Measurements from ENCODE around the gene HS6ST2. TPM values are rescaled to one million over a fixed set of nuclear protein-coding genes. Genes with fewer than 3 reads are reported as not detected.

HS6ST2 gene
- total RNA-seq, 2 experiments from 2014 or later = 0.62 to 0.76 TPM

GRCh38 chrX:132594129-132594528 is 364.3 kb downstream of the HS6ST2 start:
- H3K27me3 Mint-ChIP-seq = no peaks in the 10 kb centered on the region
- H3K36me3 Mint-ChIP-seq (ENCODE audit: low read depth) = no peaks in the 10 kb centered on the region
- H3K4me3 Mint-ChIP-seq = no peak overlapping the region
- ChIA-PET POLR2A (no interaction called here), CTCF (no interaction called here)
- H3K27ac Mint-ChIP-seq = no peak overlapping the region
- H3K9me3 Mint-ChIP-seq (ENCODE audit: low read depth) = no peaks in the 10 kb centered on the region
- DNase-seq (no peak), ATAC-seq (no peak)
- H3K4me1 Mint-ChIP-seq = no peaks in the 10 kb centered on the region
- intact Hi-C loops (cut with DNase I, micrococcal nuclease) = loop anchor here in 1 of 2 experiments (5.0 kb wide), 1 partner anchor 302 kb away; no protein-coding TSS in a partner anchor

- ATAC-seq = no peak
- CTCF ChIA-PET = interaction anchor here (0.6 kb wide), 1 partner anchor 15 kb away, joined by 3 read pairs; no protein-coding TSS in a partner anchor
- intact Hi-C loops (cut with DNase I, micrococcal nuclease) = loop anchor here in 1 of 2 experiments (5.0 kb wide), 1 partner anchor 301 kb away; no protein-coding TSS in a partner anchor
Observed at GRCh38 chrX:132592880-132593279, 365.5 kb downstream of the HS6ST2 start.

GRCh38 chrX:132591719-132592275 is 366.6 kb downstream of the HS6ST2 start:
- intact Hi-C loops (cut with DNase I, micrococcal nuclease) = loop anchor here in 1 of 2 experiments (5.0 kb wide), 1 partner anchor 299 kb away; no protein-coding TSS in a partner anchor
- POLR2A ChIA-PET = no interaction called here
- H3K9me3 Mint-ChIP-seq (ENCODE audit: low read depth) = no peaks in the 10 kb centered on the region

More at GRCh38 chrX:132592880-132593279, 365.5 kb downstream of the HS6ST2 start:
- POLR2A ChIA-PET = no interaction called here
- no peaks in the 10 kb centered on the region for H3K4me1 Mint-ChIP-seq
- no peak overlapping the region for H3K4me3 Mint-ChIP-seq
- DNase-seq = peak; percentile 10
- no peak overlapping the region for H3K27ac Mint-ChIP-seq
- H3K9me3 Mint-ChIP-seq (ENCODE audit: low read depth) = no peaks in the 10 kb centered on the region
- H3K36me3 Mint-ChIP-seq (ENCODE audit: low read depth) = no peaks in the 10 kb centered on the region
- H3K27me3 Mint-ChIP-seq = no peaks in the 10 kb centered on the region

DNA sequence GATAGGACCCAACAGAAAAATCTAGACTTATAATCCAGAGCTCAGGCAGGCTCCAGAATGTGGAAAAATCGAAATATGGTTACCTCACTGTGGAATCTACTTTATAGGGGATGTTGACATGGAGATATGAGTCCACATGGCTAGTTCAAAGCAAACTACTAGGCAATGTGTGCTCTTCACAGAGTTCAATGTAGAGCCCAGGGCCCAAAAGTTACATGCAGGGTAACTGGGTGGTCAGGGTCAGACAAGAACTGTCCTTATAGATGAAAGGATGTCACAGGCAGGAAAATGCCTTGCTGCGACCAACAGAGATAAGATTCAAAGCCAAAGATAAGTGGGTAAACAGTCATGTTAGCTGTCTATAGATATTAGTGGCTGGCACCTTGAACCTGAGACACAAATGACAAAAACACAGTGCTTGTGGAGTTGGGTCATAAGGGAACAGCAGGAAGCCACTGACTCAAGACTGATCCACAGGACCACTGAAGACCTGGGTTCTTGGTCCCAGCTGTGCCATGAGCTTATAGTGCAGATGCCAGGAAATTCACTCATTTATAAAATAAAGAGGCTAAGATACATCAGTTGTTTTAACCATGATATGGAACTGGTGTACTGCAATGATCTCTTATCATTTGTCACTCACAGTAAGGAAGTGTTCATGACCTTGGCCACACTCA is 367.9 kb downstream of the HS6ST2 start:
- no peak overlapping the region for H3K27ac Mint-ChIP-seq
- H3K36me3 Mint-ChIP-seq (ENCODE audit: low read depth) = no peaks in the 10 kb centered on the region
- ChIA-PET CTCF (no interaction called here), POLR2A (no interaction called here)
- no peaks in the 10 kb centered on the region for H3K9me3 Mint-ChIP-seq (ENCODE audit: low read depth)
- no peak for ATAC-seq
- no peaks in the 10 kb centered on the region for H3K4me1 Mint-ChIP-seq
- DNase-seq = no peak
- intact Hi-C loops (cut with DNase I, micrococcal nuclease) = loop anchor here in 1 of 2 experiments (5.0 kb wide), 1 partner anchor 298 kb away; no protein-coding TSS in a partner anchor
- H3K4me3 Mint-ChIP-seq = no peak overlapping the region
- H3K27me3 Mint-ChIP-seq = no peaks in the 10 kb centered on the region

More at GRCh38 chrX:132591719-132592275, 366.6 kb downstream of the HS6ST2 start:
- Mint-ChIP-seq H3K27ac (no peak overlapping the region), H3K4me3 (no peak overlapping the region), H3K27me3 (no peaks in the 10 kb centered on the region), H3K4me1 (no peaks in the 10 kb centered on the region), H3K36me3 (ENCODE audit: low read depth) (no peaks in the 10 kb centered on the region)
- ATAC-seq (no peak), DNase-seq (no peak)
- CTCF ChIA-PET = no interaction called here

DNA sequence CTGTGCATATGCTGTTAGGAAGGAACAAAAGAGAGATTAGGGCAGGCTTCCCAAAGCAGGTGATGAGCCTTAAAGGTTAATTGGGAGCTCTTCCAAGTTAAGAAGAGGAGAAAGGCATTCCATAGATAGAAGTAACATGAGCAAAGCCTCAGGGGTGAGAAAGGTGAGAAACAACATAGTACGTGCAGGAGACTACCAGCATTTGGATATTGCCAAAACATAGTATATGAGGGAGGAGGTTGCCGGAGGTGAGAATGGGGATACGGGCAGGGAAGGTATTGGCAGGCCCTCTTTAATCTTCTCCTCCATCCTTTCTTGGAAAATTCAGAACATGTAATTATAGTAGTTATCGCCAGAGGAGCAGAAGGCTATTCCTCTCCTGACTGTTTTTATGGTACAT is 373.5 kb downstream of the HS6ST2 start:
- ChIA-PET POLR2A (no interaction called here), CTCF (no interaction called here)
- ATAC-seq (no peak), DNase-seq (no peak)
- H3K9me3 Mint-ChIP-seq (ENCODE audit: low read depth) = no peaks in the 10 kb centered on the region
- peaks cover 3% of the 10 kb centered on the region for H3K27me3 Mint-ChIP-seq
- peaks cover 4% of the 10 kb centered on the region for H3K4me1 Mint-ChIP-seq
- H3K4me3 Mint-ChIP-seq = no peak overlapping the region
- no peaks in the 10 kb centered on the region for H3K36me3 Mint-ChIP-seq (ENCODE audit: low read depth)
- H3K27ac Mint-ChIP-seq = no peak overlapping the region
- intact Hi-C loops (cut with DNase I, micrococcal nuclease) = no loop called here

DNA sequence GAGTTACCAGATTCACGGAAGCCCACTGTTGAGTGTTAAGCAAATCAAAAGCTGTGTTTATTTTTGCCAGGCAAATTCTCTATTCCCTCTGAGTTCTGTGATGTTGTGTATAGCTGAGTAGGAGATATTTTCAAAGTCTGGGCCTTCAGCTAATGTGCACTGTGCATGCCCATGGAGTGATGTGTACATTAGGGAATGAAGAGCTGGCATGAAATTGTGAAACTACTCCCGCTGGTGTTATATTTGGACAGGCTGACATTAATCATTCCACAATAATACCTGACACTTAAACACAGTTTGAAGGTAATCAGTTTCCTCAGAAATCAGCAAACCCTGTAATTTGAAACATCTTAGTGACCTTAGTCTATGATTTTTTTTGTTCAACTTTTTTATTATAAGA is 381.5 kb downstream of the HS6ST2 start:
- H3K36me3 Mint-ChIP-seq (ENCODE audit: low read depth) = no peaks in the 10 kb centered on the region
- intact Hi-C loops (cut with DNase I, micrococcal nuclease) = no loop called here
- CTCF ChIA-PET = no interaction called here

More for the DNA sequence above, 381.5 kb downstream of the HS6ST2 start:
- no peaks in the 10 kb centered on the region for H3K9me3 Mint-ChIP-seq (ENCODE audit: low read depth)
- no peak overlapping the region for H3K27ac Mint-ChIP-seq
- ATAC-seq (no peak), DNase-seq (no peak)
- POLR2A ChIA-PET = interaction anchor here (0.5 kb wide), 1 partner anchor 1321 kb away, joined by 3 read pairs; no protein-coding TSS in a partner anchor
- H3K4me1 Mint-ChIP-seq = peaks cover under 1% of the 10 kb centered on the region
- no peak overlapping the region for H3K4me3 Mint-ChIP-seq
- peaks cover under 1% of the 10 kb centered on the region for H3K27me3 Mint-ChIP-seq

Other genes with a start within 250 kb of the HS6ST2 start
- gene USP26, start 138.5 kb upstream of the HS6ST2 start, total RNA-seq = not detected

All from activated CD4-positive, alpha-beta T cell treated with anti-CD3 and anti-CD28 coated beads for 36 hours (primary cell).